ENCODE data around the gene BCO2. TPM values are rescaled to one million over a fixed set of nuclear protein-coding genes. Genes with fewer than 3 reads are reported as not detected.

Gene BCO2
- total RNA-seq, 1 donor from 2014 or later, result not detected

GRCh38 chr11:112266410-112266778 is 91.1 kb downstream of the BCO2 start:
- Histone ChIP-seq H3K27ac (no peak overlapping the region), H3K9ac (no peak overlapping the region), H2AFZ (replicated peaks) (no peak overlapping the region), H4K20me1 (ENCODE audit: low read depth) (no peaks in the 10 kb centered on the region), H3K4me2 (no peak overlapping the region), H3K79me2 (ENCODE audit: low read depth) (no peaks in the 10 kb centered on the region), H3K4me3 (no peak overlapping the region), H3K4me1 (no peaks in the 10 kb centered on the region), H3K9me3 (ENCODE audit: low read depth) (no peaks in the 10 kb centered on the region), H3F3A (ENCODE audit: low read depth) (no peaks in the 10 kb centered on the region), H3K36me3 (no peaks in the 10 kb centered on the region), H3K27me3 (no peaks in the 10 kb centered on the region)
- Mint-ChIP-seq H3K36me3 (no peaks in the 10 kb centered on the region), H3K27ac (no peak overlapping the region), H3K4me1 (no peaks in the 10 kb centered on the region), H3K4me3 (no peak overlapping the region), H3K27me3 (ENCODE audit: insufficient read depth, low read depth) (no peaks in the 10 kb centered on the region), H3K9me3 (no peaks in the 10 kb centered on the region)
- TF ChIP-seq EZH2phosphoT487 (IDR thresholded peaks at IDR 0.05) (no peak), EZH2 (IDR thresholded peaks at IDR 0.05) (no peak), CTCF (IDR thresholded peaks at IDR 0.05) (no peak)
- DNase-seq (ENCODE audit: low spot score), result no peak

GRCh38 chr11:112267188-112267591 is 91.9 kb downstream of the BCO2 start:
- no peaks in the 10 kb centered on the region for H3K27me3 ChIP-seq
- H3F3A ChIP-seq (ENCODE audit: low read depth), result no peaks in the 10 kb centered on the region
- H3K27me3 Mint-ChIP-seq (ENCODE audit: insufficient read depth, low read depth), result no peaks in the 10 kb centered on the region
- no peak overlapping the region for H2AFZ ChIP-seq (replicated peaks)
- H3K9me3 Mint-ChIP-seq, result no peaks in the 10 kb centered on the region
- no peak for TF ChIP-seq CTCF (IDR thresholded peaks at IDR 0.05)
- no peak for TF ChIP-seq EZH2 (IDR thresholded peaks at IDR 0.05)
- no peak for TF ChIP-seq EZH2phosphoT487 (IDR thresholded peaks at IDR 0.05)
- H3K27ac Mint-ChIP-seq, result no peak overlapping the region
- H3K36me3 ChIP-seq, result no peaks in the 10 kb centered on the region
- no peak overlapping the region for H3K4me3 Mint-ChIP-seq
- no peaks in the 10 kb centered on the region for H3K79me2 ChIP-seq (ENCODE audit: low read depth)
- no peaks in the 10 kb centered on the region for H3K4me1 ChIP-seq
- H3K27ac ChIP-seq, result no peak overlapping the region
- H3K4me2 ChIP-seq, result no peak overlapping the region
- H3K4me1 Mint-ChIP-seq, result no peaks in the 10 kb centered on the region
- no peaks in the 10 kb centered on the region for H3K36me3 Mint-ChIP-seq
- no peaks in the 10 kb centered on the region for H4K20me1 ChIP-seq (ENCODE audit: low read depth)
- H3K4me3 ChIP-seq, result no peak overlapping the region
- DNase-seq (ENCODE audit: low spot score), result no peak
- no peaks in the 10 kb centered on the region for H3K9me3 ChIP-seq (ENCODE audit: low read depth)
- no peak overlapping the region for H3K9ac ChIP-seq

- no peak overlapping the region for H3K4me3 Mint-ChIP-seq
- H3K27ac ChIP-seq, result no peak overlapping the region
These were observed 93.1 kb downstream of the BCO2 start for GRCh38 chr11:112268406-112268805.

More at GRCh38 chr11:112268406-112268805, 93.1 kb downstream of the BCO2 start:
- Histone ChIP-seq H3K27me3 (no peaks in the 10 kb centered on the region), H3F3A (ENCODE audit: low read depth) (no peaks in the 10 kb centered on the region), H3K36me3 (no peaks in the 10 kb centered on the region), H3K9ac (no peak overlapping the region), H3K4me1 (no peaks in the 10 kb centered on the region), H3K79me2 (ENCODE audit: low read depth) (no peaks in the 10 kb centered on the region), H3K4me3 (no peak overlapping the region), H3K4me2 (no peak overlapping the region), H2AFZ (replicated peaks) (no peak overlapping the region), H3K9me3 (ENCODE audit: low read depth) (no peaks in the 10 kb centered on the region), H4K20me1 (ENCODE audit: low read depth) (no peaks in the 10 kb centered on the region)
- no peaks in the 10 kb centered on the region for H3K27me3 Mint-ChIP-seq (ENCODE audit: insufficient read depth, low read depth)
- H3K9me3 Mint-ChIP-seq, result no peaks in the 10 kb centered on the region
- no peak for DNase-seq (ENCODE audit: low spot score)
- no peaks in the 10 kb centered on the region for H3K36me3 Mint-ChIP-seq
- no peak for TF ChIP-seq EZH2phosphoT487 (IDR thresholded peaks at IDR 0.05)
- TF ChIP-seq EZH2 (IDR thresholded peaks at IDR 0.05), result no peak
- no peak for TF ChIP-seq CTCF (IDR thresholded peaks at IDR 0.05)
- no peak overlapping the region for H3K27ac Mint-ChIP-seq
- H3K4me1 Mint-ChIP-seq, result no peaks in the 10 kb centered on the region

Small RNA genes within 50 kb of the gene (small RNA-seq; reads per million reads assigned to genes)
- gene MRPS36P4, result not detected

Other genes with a start within 250 kb of the BCO2 start
- 23.6 and 25.2 TPM in 2 replicates for gene DIXDC1, start 238.2 kb upstream of the BCO2 start, total RNA-seq (ENCODE audit: low replicate concordance)
- 48.2 and 55.7 TPM in 2 replicates for gene DLAT, start 150.1 kb upstream of the BCO2 start, total RNA-seq (ENCODE audit: low replicate concordance)
- 1.6 and 3.5 TPM in 2 replicates for gene PIH1D2, start 101.5 kb upstream of the BCO2 start, total RNA-seq (ENCODE audit: low replicate concordance)
- gene NKAPD1, start 101.2 kb upstream of the BCO2 start, total RNA-seq (ENCODE audit: low replicate concordance), result 35.9 and 60.0 TPM in 2 replicates
- 38.9 and 46.9 TPM in 2 replicates for gene TIMM8B, start 88.8 kb upstream of the BCO2 start, total RNA-seq (ENCODE audit: low replicate concordance)
- gene SDHD, start 88.6 kb upstream of the BCO2 start, total RNA-seq (ENCODE audit: low replicate concordance), result 59.7 and 75.4 TPM in 2 replicates
- 1.5 TPM in 1 of 2 replicates, not detected in the other for gene IL18, start 11.4 kb upstream of the BCO2 start, total RNA-seq (ENCODE audit: low replicate concordance)
- gene TEX12, start 8.1 kb upstream of the BCO2 start, total RNA-seq (ENCODE audit: low replicate concordance), result 0.15 and 0.51 TPM in 2 replicates
- gene PTS, start 50.9 kb downstream of the BCO2 start, total RNA-seq (ENCODE audit: low replicate concordance), result 44.8 and 108 TPM in 2 replicates
- gene PLET1, start 85.3 kb downstream of the BCO2 start, total RNA-seq (ENCODE audit: low replicate concordance), result not detected in 2 replicates